ENCODE results near the gene PDE4B.

PDE4B gene

GRCh38 chr1:66206563-66207144, 414.0 kb downstream of the PDE4B start:
- Histone ChIP-seq H3K4me3 (ENCODE audit: low read length) (no peak overlapping the region), H3K4me1 (ENCODE audit: insufficient read depth, low read length) (no peaks in the 10 kb centered on the region), H2AFZ (ENCODE audit: low read depth, low read length) (no peak overlapping the region), H3K9me3 (ENCODE audit: low read length) (peaks cover 7% of the 10 kb centered on the region), H3K36me3 (ENCODE audit: insufficient read depth, low read length) (no peaks in the 10 kb centered on the region), H3K27me3 (ENCODE audit: insufficient read depth, low read length) (no peaks in the 10 kb centered on the region)

- Histone ChIP-seq H3K4me3 (ENCODE audit: low read length) (no peak overlapping the region), H3K36me3 (ENCODE audit: insufficient read depth, low read length) (no peaks in the 10 kb centered on the region)
Observed at GRCh38 chr1:66207484-66207883, 414.8 kb downstream of the PDE4B start.

GRCh38 chr1:66208632-66209031, 415.9 kb downstream of the PDE4B start:
- H3K9me3 ChIP-seq (ENCODE audit: low read length), result peaks cover 7% of the 10 kb centered on the region
- no peaks in the 10 kb centered on the region for H3K27me3 ChIP-seq (ENCODE audit: insufficient read depth, low read length)
- no peaks in the 10 kb centered on the region for H3K4me1 ChIP-seq (ENCODE audit: insufficient read depth, low read length)

More at GRCh38 chr1:66207484-66207883, 414.8 kb downstream of the PDE4B start:
- no peak overlapping the region for H2AFZ ChIP-seq (ENCODE audit: low read depth, low read length)
- peaks cover 7% of the 10 kb centered on the region for H3K9me3 ChIP-seq (ENCODE audit: low read length)
- no peaks in the 10 kb centered on the region for H3K27me3 ChIP-seq (ENCODE audit: insufficient read depth, low read length)
- no peaks in the 10 kb centered on the region for H3K4me1 ChIP-seq (ENCODE audit: insufficient read depth, low read length)

GRCh38 chr1:66210635-66211244, 418.0 kb downstream of the PDE4B start:
- Histone ChIP-seq H3K9me3 (ENCODE audit: low read length) (no peaks in the 10 kb centered on the region), H2AFZ (ENCODE audit: low read depth, low read length) (no peak overlapping the region), H3K4me1 (ENCODE audit: insufficient read depth, low read length) (no peaks in the 10 kb centered on the region), H3K4me3 (ENCODE audit: low read length) (no peak overlapping the region), H3K27me3 (ENCODE audit: insufficient read depth, low read length) (no peaks in the 10 kb centered on the region), H3K36me3 (ENCODE audit: insufficient read depth, low read length) (no peaks in the 10 kb centered on the region)

More at GRCh38 chr1:66208632-66209031, 415.9 kb downstream of the PDE4B start:
- no peak overlapping the region for H2AFZ ChIP-seq (ENCODE audit: low read depth, low read length)
- no peaks in the 10 kb centered on the region for H3K36me3 ChIP-seq (ENCODE audit: insufficient read depth, low read length)
- H3K4me3 ChIP-seq (ENCODE audit: low read length), result no peak overlapping the region

- Histone ChIP-seq H3K36me3 (ENCODE audit: insufficient read depth, low read length) (no peaks in the 10 kb centered on the region), H3K27me3 (ENCODE audit: insufficient read depth, low read length) (no peaks in the 10 kb centered on the region), H2AFZ (ENCODE audit: low read depth, low read length) (no peak overlapping the region), H3K4me1 (ENCODE audit: insufficient read depth, low read length) (no peaks in the 10 kb centered on the region), H3K4me3 (ENCODE audit: low read length) (no peak overlapping the region), H3K9me3 (ENCODE audit: low read length) (no peaks in the 10 kb centered on the region)
Observed at GRCh38 chr1:66211521-66211920, 418.8 kb downstream of the PDE4B start.

- Histone ChIP-seq H3K4me1 (ENCODE audit: insufficient read depth, low read length) (peaks cover 7% of the 10 kb centered on the region), H2AFZ (ENCODE audit: low read depth, low read length) (no peak overlapping the region), H3K9me3 (ENCODE audit: low read length) (no peaks in the 10 kb centered on the region), H3K36me3 (ENCODE audit: insufficient read depth, low read length) (no peaks in the 10 kb centered on the region), H3K4me3 (ENCODE audit: low read length) (no peak overlapping the region), H3K27me3 (ENCODE audit: insufficient read depth, low read length) (no peaks in the 10 kb centered on the region)
Observed at GRCh38 chr1:66213491-66213890, 420.8 kb downstream of the PDE4B start.

- Histone ChIP-seq H3K27me3 (ENCODE audit: insufficient read depth, low read length) (no peaks in the 10 kb centered on the region), H3K36me3 (ENCODE audit: insufficient read depth, low read length) (no peaks in the 10 kb centered on the region), H2AFZ (ENCODE audit: low read depth, low read length) (no peak overlapping the region)
Observed at GRCh38 chr1:66214901-66215300, 422.2 kb downstream of the PDE4B start.

GRCh38 chr1:66217021-66217420, 424.3 kb downstream of the PDE4B start:
- no peak overlapping the region for H3K4me3 ChIP-seq (ENCODE audit: low read length)
- no peaks in the 10 kb centered on the region for H3K27me3 ChIP-seq (ENCODE audit: insufficient read depth, low read length)
- H3K4me1 ChIP-seq (ENCODE audit: insufficient read depth, low read length), result peaks cover 7% of the 10 kb centered on the region
- no peaks in the 10 kb centered on the region for H3K36me3 ChIP-seq (ENCODE audit: insufficient read depth, low read length)
- H3K9me3 ChIP-seq (ENCODE audit: low read length), result no peaks in the 10 kb centered on the region
- no peak overlapping the region for H2AFZ ChIP-seq (ENCODE audit: low read depth, low read length)

More at GRCh38 chr1:66214901-66215300, 422.2 kb downstream of the PDE4B start:
- peaks cover 7% of the 10 kb centered on the region for H3K4me1 ChIP-seq (ENCODE audit: insufficient read depth, low read length)
- H3K4me3 ChIP-seq (ENCODE audit: low read length), result no peak overlapping the region
- no peaks in the 10 kb centered on the region for H3K9me3 ChIP-seq (ENCODE audit: low read length)

- Histone ChIP-seq H3K27me3 (ENCODE audit: insufficient read depth, low read length) (no peaks in the 10 kb centered on the region), H3K36me3 (ENCODE audit: insufficient read depth, low read length) (no peaks in the 10 kb centered on the region), H2AFZ (ENCODE audit: low read depth, low read length) (no peak overlapping the region), H3K4me3 (ENCODE audit: low read length) (no peak overlapping the region), H3K9me3 (ENCODE audit: low read length) (no peaks in the 10 kb centered on the region), H3K4me1 (ENCODE audit: insufficient read depth, low read length) (peaks cover 7% of the 10 kb centered on the region)
Observed at GRCh38 chr1:66217561-66217960, 424.9 kb downstream of the PDE4B start.

- Histone ChIP-seq H3K4me1 (ENCODE audit: insufficient read depth, low read length) (peaks cover 7% of the 10 kb centered on the region), H2AFZ (ENCODE audit: low read depth, low read length) (no peak overlapping the region), H3K36me3 (ENCODE audit: insufficient read depth, low read length) (no peaks in the 10 kb centered on the region), H3K4me3 (ENCODE audit: low read length) (no peak overlapping the region), H3K27me3 (ENCODE audit: insufficient read depth, low read length) (no peaks in the 10 kb centered on the region), H3K9me3 (ENCODE audit: low read length) (no peaks in the 10 kb centered on the region)
Observed at GRCh38 chr1:66220477-66220876, 427.8 kb downstream of the PDE4B start.

GRCh38 chr1:66223681-66224080, 431.0 kb downstream of the PDE4B start:
- Histone ChIP-seq H3K27me3 (ENCODE audit: insufficient read depth, low read length) (no peaks in the 10 kb centered on the region), H3K4me3 (ENCODE audit: low read length) (no peak overlapping the region), H3K4me1 (ENCODE audit: insufficient read depth, low read length) (no peaks in the 10 kb centered on the region), H2AFZ (ENCODE audit: low read depth, low read length) (no peak overlapping the region), H3K36me3 (ENCODE audit: insufficient read depth, low read length) (no peaks in the 10 kb centered on the region), H3K9me3 (ENCODE audit: low read length) (no peaks in the 10 kb centered on the region)

GRCh38 chr1:66226985-66227384, 434.3 kb downstream of the PDE4B start:
- H3K36me3 ChIP-seq (ENCODE audit: insufficient read depth, low read length), result no peaks in the 10 kb centered on the region
- no peaks in the 10 kb centered on the region for H3K4me1 ChIP-seq (ENCODE audit: insufficient read depth, low read length)
- no peaks in the 10 kb centered on the region for H3K9me3 ChIP-seq (ENCODE audit: low read length)
- H3K4me3 ChIP-seq (ENCODE audit: low read length), result no peak overlapping the region
- H3K27me3 ChIP-seq (ENCODE audit: insufficient read depth, low read length), result no peaks in the 10 kb centered on the region
- no peak overlapping the region for H2AFZ ChIP-seq (ENCODE audit: low read depth, low read length)

GRCh38 chr1:66227966-66228365, 435.3 kb downstream of the PDE4B start:
- H3K9me3 ChIP-seq (ENCODE audit: low read length), result no peaks in the 10 kb centered on the region
- no peaks in the 10 kb centered on the region for H3K36me3 ChIP-seq (ENCODE audit: insufficient read depth, low read length)
- H3K4me1 ChIP-seq (ENCODE audit: insufficient read depth, low read length), result no peaks in the 10 kb centered on the region
- H3K4me3 ChIP-seq (ENCODE audit: low read length), result no peak overlapping the region
- H3K27me3 ChIP-seq (ENCODE audit: insufficient read depth, low read length), result no peaks in the 10 kb centered on the region
- no peak overlapping the region for H2AFZ ChIP-seq (ENCODE audit: low read depth, low read length)

GRCh38 chr1:66231217-66231616, 438.5 kb downstream of the PDE4B start:
- H3K36me3 ChIP-seq (ENCODE audit: insufficient read depth, low read length), result no peaks in the 10 kb centered on the region
- no peaks in the 10 kb centered on the region for H3K4me1 ChIP-seq (ENCODE audit: insufficient read depth, low read length)
- H3K9me3 ChIP-seq (ENCODE audit: low read length), result no peaks in the 10 kb centered on the region
- no peaks in the 10 kb centered on the region for H3K27me3 ChIP-seq (ENCODE audit: insufficient read depth, low read length)
- no peak overlapping the region for H2AFZ ChIP-seq (ENCODE audit: low read depth, low read length)
- no peak overlapping the region for H3K4me3 ChIP-seq (ENCODE audit: low read length)

Data from neuron (in vitro differentiated cells).